ENCODE results near the gene PRKN. TPM values are rescaled to one million over a fixed set of nuclear protein-coding genes. Genes with fewer than 3 reads are reported as not detected.

Gene PRKN
- total RNA-seq, 1 donor from 2014 or later: 2.8 TPM

- no peak overlapping the region for H2AFZ ChIP-seq (replicated peaks)
- no peaks in the 10 kb centered on the region for H4K20me1 ChIP-seq (ENCODE audit: low read depth)
- H3K4me1 ChIP-seq: no peaks in the 10 kb centered on the region
- no peak overlapping the region for H3K4me2 ChIP-seq
- peaks cover 10% of the 10 kb centered on the region for H3K4me1 Mint-ChIP-seq
- no peaks in the 10 kb centered on the region for H3K9me3 Mint-ChIP-seq
- no peak overlapping the region for H3K27ac ChIP-seq
- no peak overlapping the region for H3K9ac ChIP-seq
- no peaks in the 10 kb centered on the region for H3K9me3 ChIP-seq (ENCODE audit: low read depth)
- H3K27me3 ChIP-seq: no peaks in the 10 kb centered on the region
- H3K36me3 Mint-ChIP-seq: no peaks in the 10 kb centered on the region
- H3K79me2 ChIP-seq (ENCODE audit: low read depth): no peaks in the 10 kb centered on the region
- no peaks in the 10 kb centered on the region for H3K36me3 ChIP-seq
- H3K27ac Mint-ChIP-seq: no peak overlapping the region
- no peaks in the 10 kb centered on the region for H3F3A ChIP-seq (ENCODE audit: low read depth)
- no peak overlapping the region for H3K4me3 ChIP-seq
- no peak overlapping the region for H3K4me3 Mint-ChIP-seq
- no peaks in the 10 kb centered on the region for H3K27me3 Mint-ChIP-seq (ENCODE audit: insufficient read depth, low read depth)
- no peak for TF ChIP-seq EZH2phosphoT487 (IDR thresholded peaks at IDR 0.05)
- no peak for TF ChIP-seq CTCF (IDR thresholded peaks at IDR 0.05)
- no peak for TF ChIP-seq EZH2 (IDR thresholded peaks at IDR 0.05)
- no peak for DNase-seq (ENCODE audit: low spot score)
Observed at GRCh38 chr6:161542346-161542980, 1185.1 kb downstream of the PRKN start.

- TF ChIP-seq CTCF (IDR thresholded peaks at IDR 0.05) (no peak), EZH2phosphoT487 (IDR thresholded peaks at IDR 0.05) (no peak), EZH2 (IDR thresholded peaks at IDR 0.05) (no peak)
- no peaks in the 10 kb centered on the region for H3K4me1 ChIP-seq
- no peak overlapping the region for H3K4me3 ChIP-seq
- H3K27me3 ChIP-seq: no peaks in the 10 kb centered on the region
- H3K79me2 ChIP-seq (ENCODE audit: low read depth): no peaks in the 10 kb centered on the region
- Mint-ChIP-seq H3K36me3 (no peaks in the 10 kb centered on the region), H3K27me3 (ENCODE audit: insufficient read depth, low read depth) (no peaks in the 10 kb centered on the region), H3K9me3 (no peaks in the 10 kb centered on the region), H3K4me3 (no peak overlapping the region), H3K4me1 (peaks cover 24% of the 10 kb centered on the region), H3K27ac (no peak overlapping the region)
- H3F3A ChIP-seq (ENCODE audit: low read depth): no peaks in the 10 kb centered on the region
- no peaks in the 10 kb centered on the region for H4K20me1 ChIP-seq (ENCODE audit: low read depth)
- H3K27ac ChIP-seq: no peak overlapping the region
- no peak overlapping the region for H3K4me2 ChIP-seq
- DNase-seq (ENCODE audit: low spot score): no peak
- no peak overlapping the region for H2AFZ ChIP-seq (replicated peaks)
- H3K36me3 ChIP-seq: no peaks in the 10 kb centered on the region
- no peak overlapping the region for H3K9ac ChIP-seq
- no peaks in the 10 kb centered on the region for H3K9me3 ChIP-seq (ENCODE audit: low read depth)
Observed at GRCh38 chr6:161540532-161540931, 1187.0 kb downstream of the PRKN start.

- H3K27ac Mint-ChIP-seq: no peak overlapping the region
- Histone ChIP-seq H3K4me1 (no peaks in the 10 kb centered on the region), H3K4me2 (no peak overlapping the region), H3K4me3 (no peak overlapping the region), H3K36me3 (peaks cover 4% of the 10 kb centered on the region), H4K20me1 (ENCODE audit: low read depth) (no peaks in the 10 kb centered on the region), H3K9ac (no peak overlapping the region), H3K9me3 (ENCODE audit: low read depth) (no peaks in the 10 kb centered on the region), H2AFZ (replicated peaks) (no peak overlapping the region), H3F3A (ENCODE audit: low read depth) (no peaks in the 10 kb centered on the region), H3K27ac (no peak overlapping the region), H3K27me3 (no peaks in the 10 kb centered on the region), H3K79me2 (ENCODE audit: low read depth) (no peaks in the 10 kb centered on the region)
- DNase-seq (ENCODE audit: low spot score): peak; percentile 9
- H3K36me3 Mint-ChIP-seq: no peaks in the 10 kb centered on the region
- peaks cover 3% of the 10 kb centered on the region for H3K27me3 Mint-ChIP-seq (ENCODE audit: insufficient read depth, low read depth)
- TF ChIP-seq EZH2phosphoT487 (IDR thresholded peaks at IDR 0.05) (no peak), EZH2 (IDR thresholded peaks at IDR 0.05) (no peak)
- H3K4me3 Mint-ChIP-seq: no peak overlapping the region
- peaks cover 16% of the 10 kb centered on the region for H3K9me3 Mint-ChIP-seq
- peaks cover 23% of the 10 kb centered on the region for H3K4me1 Mint-ChIP-seq
Observed at GRCh38 chr6:161536224-161536630, 1191.3 kb downstream of the PRKN start.

GRCh38 chr6:161534264-161534873, 1193.2 kb downstream of the PRKN start:
- Histone ChIP-seq H2AFZ (replicated peaks) (no peak overlapping the region), H3K27me3 (no peaks in the 10 kb centered on the region), H3K79me2 (ENCODE audit: low read depth) (no peaks in the 10 kb centered on the region), H3K9me3 (ENCODE audit: low read depth) (no peaks in the 10 kb centered on the region), H3F3A (ENCODE audit: low read depth) (no peaks in the 10 kb centered on the region), H4K20me1 (ENCODE audit: low read depth) (no peaks in the 10 kb centered on the region), H3K4me3 (no peak overlapping the region), H3K27ac (no peak overlapping the region), H3K4me1 (no peaks in the 10 kb centered on the region), H3K4me2 (no peak overlapping the region), H3K36me3 (peaks cover 4% of the 10 kb centered on the region), H3K9ac (no peak overlapping the region)
- TF ChIP-seq EZH2phosphoT487 (IDR thresholded peaks at IDR 0.05) (no peak), CTCF (IDR thresholded peaks at IDR 0.05) (no peak), EZH2 (IDR thresholded peaks at IDR 0.05) (no peak)
- Mint-ChIP-seq H3K27ac (no peak overlapping the region), H3K27me3 (ENCODE audit: insufficient read depth, low read depth) (peaks cover 3% of the 10 kb centered on the region), H3K9me3 (peaks cover 16% of the 10 kb centered on the region), H3K36me3 (no peaks in the 10 kb centered on the region), H3K4me3 (no peak overlapping the region), H3K4me1 (peaks cover 23% of the 10 kb centered on the region)
- DNase-seq (ENCODE audit: low spot score): no peak

Data from neural progenitor cell (in vitro differentiated cells).